ENCODE data around the gene SLC29A4. TPM values are rescaled to one million over a fixed set of nuclear protein-coding genes. Genes with fewer than 3 reads are reported as not detected.
"Not testable (repeated sequence)": the region's sequence is repeated elsewhere in the genome, so short reads cannot be mapped to it uniquely, and the experiment has no call there.

SLC29A4 gene
- total and polyA plus RNA-seq, 2 of the 8 experiments (the other 6 are each of a cell fraction or from before 2014, with no cell fraction given): 6.9 to 15.1 TPM

- H3K4me3 ChIP-seq (ENCODE audit: extremely low read depth in 1 of 4, insufficient read depth in 2 of 4, low read depth in 3 of 4, low read length in 4 of 4); POLR2A ChIA-PET (ENCODE audit: partially characterized antibody); H2BK5ac ChIP-seq (ENCODE audit: low read depth, low read length); H3K27ac ChIP-seq (ENCODE audit: low read depth, low read length); H3K27me3 ChIP-seq (replicated peaks in 1 of 4; ENCODE audit: control insufficient read depth in 3 of 4, extremely low read depth in 1 of 4, insufficient read depth in 3 of 4, low read length in 3 of 4); H3K4me2 ChIP-seq (ENCODE audit: insufficient read depth in 1 of 2, low read depth in 2 of 2, low read length in 2 of 2); H2AK5ac ChIP-seq (ENCODE audit: low read depth, low read length); H2BK20ac ChIP-seq (ENCODE audit: low read length); H2BK12ac ChIP-seq (ENCODE audit: low read depth, low read length); H3K79me2 ChIP-seq (ENCODE audit: control insufficient read depth in 1 of 2, insufficient read depth in 2 of 2, low read length in 2 of 2); H3K4ac ChIP-seq (replicated peaks; ENCODE audit: insufficient read length, low read depth, low read length); H2BK15ac ChIP-seq (ENCODE audit: low read length); H4K20me1 ChIP-seq (replicated peaks in 1 of 2; ENCODE audit: control insufficient read depth in 1 of 2, insufficient read depth in 2 of 2, low read length in 2 of 2); H3K23ac ChIP-seq (ENCODE audit: insufficient read length); H3K9me3 ChIP-seq (ENCODE audit: insufficient read depth in 2 of 2, low read depth in 1 of 2, low read length in 1 of 2); H3K23me2 ChIP-seq (ENCODE audit: low read depth, low read length); H3K79me1 ChIP-seq (ENCODE audit: low read depth, low read length); FAIRE-seq; H2AFZ ChIP-seq (ENCODE audit: low read length); H4K5ac ChIP-seq (ENCODE audit: insufficient read length, low read depth, low read length); H4K91ac ChIP-seq (replicated peaks; ENCODE audit: insufficient read length, low read length); H3K18ac ChIP-seq (ENCODE audit: extremely low read depth, low read length); H3K9ac ChIP-seq (replicated peaks in 1 of 4; ENCODE audit: extremely low read depth in 1 of 4, low read depth in 3 of 4, low read length in 3 of 4); H2BK120ac ChIP-seq (replicated peaks; ENCODE audit: low read depth, low read length); H3K36me3 ChIP-seq (ENCODE audit: control insufficient read depth in 2 of 4, insufficient read depth in 4 of 4, low read length in 3 of 4); H3K4me1 ChIP-seq (replicated peaks in 1 of 4; ENCODE audit: control insufficient read depth in 3 of 4, insufficient read depth in 4 of 4, low read length in 3 of 4); H3K56ac ChIP-seq (replicated peaks; ENCODE audit: insufficient read length, low read depth, low read length); H3K14ac ChIP-seq (ENCODE audit: insufficient read length); H4K8ac ChIP-seq (ENCODE audit: extremely low read depth, insufficient read depth, low read length); DNase-seq (ENCODE audit: low read depth in 1 of 2, low spot score in 2 of 2): not testable (repeated sequence)
- CTCF ChIA-PET (ENCODE audit: partially characterized antibody): interaction anchor here (0.6 kb wide), 1 partner anchor 34 kb away, joined by 3 read pairs; no protein-coding TSS in a partner anchor
- 94% methylated on average over 38 of the region's 39 CpGs; no CpG with 5 or more reads in 1 of the 2 experiments for WGBS, 2 experiments (ENCODE audit: extremely low coverage in 1 of 2, insufficient coverage in 1 of 2, insufficient read length in 1 of 2, insufficient replicate concordance in 2 of 2, low coverage in 1 of 2, low lambda C conversion rate in 2 of 2, missing lambda C conversion rate in 1 of 2)
Measured at GRCh38 chr7:5307221-5308142, 24.7 kb downstream of the SLC29A4 start.
